Renal cortical epithelial cell (primary cell): ENCODE results near the gene TMEM94. TPM values are rescaled to one million over a fixed set of nuclear protein-coding genes. Genes with fewer than 3 reads are reported as not detected.
"Not testable (repeated sequence)": the region's sequence is repeated elsewhere in the genome, so short reads cannot be mapped to it uniquely, and the experiment has no call there.

ENCODE experiments used
- DNase-seq: peaks from one replicate; pipeline ENCODE4 v3.0.0-alpha.2; 2011; ENCODE audit warnings: low read depth
- total RNA-seq: library from RNA; depleted of rRNA; stranded (reverse); fragments of >200 nt; gene quantifications from 2 replicates; pipeline ENCODE4 v1.2.3, GENCODE V29; 2014

The TMEM94 gene
- total RNA-seq, 1 donor from 2014 or later, result 68.5 TPM

GRCh38 chr17:75476752-75477489 is 20.5 kb downstream of the TMEM94 start:
- DNase-seq, result no peak

DNA sequence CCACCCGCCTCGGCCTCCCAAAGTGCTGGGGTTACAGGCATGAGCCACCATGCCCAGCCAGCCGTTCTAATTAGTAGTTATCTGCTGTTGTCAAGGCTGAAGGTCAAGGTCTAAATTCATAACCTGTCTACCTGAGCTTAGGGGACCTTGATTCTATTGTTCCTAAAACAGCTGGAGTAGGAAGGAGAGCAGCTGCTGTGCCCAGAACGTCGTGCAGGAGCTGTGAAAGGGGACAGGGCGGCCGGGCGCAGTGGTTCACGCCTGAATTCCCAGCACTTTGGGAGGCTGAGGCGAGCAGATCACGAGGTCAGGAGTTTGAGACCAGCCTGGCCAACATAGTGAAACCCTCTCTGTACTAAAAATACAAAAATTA is 21.0 kb downstream of the TMEM94 start:
- DNase-seq, result not testable (repeated sequence)

GRCh38 chr17:75478508-75478907 is 22.1 kb downstream of the TMEM94 start:
- no peak for DNase-seq

- no peak for DNase-seq
Observed at GRCh38 chr17:75480281-75480680, 23.8 kb downstream of the TMEM94 start.

- DNase-seq, result no peak
Observed at GRCh38 chr17:75481194-75482068, 25.0 kb downstream of the TMEM94 start.

- no peak for DNase-seq
Observed at GRCh38 chr17:75482098-75482942, 25.9 kb downstream of the TMEM94 start.

- DNase-seq, result no peak
Observed at GRCh38 chr17:75485688-75486087, 29.3 kb downstream of the TMEM94 start.

GRCh38 chr17:75486151-75486550 is 29.7 kb downstream of the TMEM94 start:
- no peak for DNase-seq

GRCh38 chr17:75486951-75487350 is 30.5 kb downstream of the TMEM94 start:
- no peak for DNase-seq

DNA sequence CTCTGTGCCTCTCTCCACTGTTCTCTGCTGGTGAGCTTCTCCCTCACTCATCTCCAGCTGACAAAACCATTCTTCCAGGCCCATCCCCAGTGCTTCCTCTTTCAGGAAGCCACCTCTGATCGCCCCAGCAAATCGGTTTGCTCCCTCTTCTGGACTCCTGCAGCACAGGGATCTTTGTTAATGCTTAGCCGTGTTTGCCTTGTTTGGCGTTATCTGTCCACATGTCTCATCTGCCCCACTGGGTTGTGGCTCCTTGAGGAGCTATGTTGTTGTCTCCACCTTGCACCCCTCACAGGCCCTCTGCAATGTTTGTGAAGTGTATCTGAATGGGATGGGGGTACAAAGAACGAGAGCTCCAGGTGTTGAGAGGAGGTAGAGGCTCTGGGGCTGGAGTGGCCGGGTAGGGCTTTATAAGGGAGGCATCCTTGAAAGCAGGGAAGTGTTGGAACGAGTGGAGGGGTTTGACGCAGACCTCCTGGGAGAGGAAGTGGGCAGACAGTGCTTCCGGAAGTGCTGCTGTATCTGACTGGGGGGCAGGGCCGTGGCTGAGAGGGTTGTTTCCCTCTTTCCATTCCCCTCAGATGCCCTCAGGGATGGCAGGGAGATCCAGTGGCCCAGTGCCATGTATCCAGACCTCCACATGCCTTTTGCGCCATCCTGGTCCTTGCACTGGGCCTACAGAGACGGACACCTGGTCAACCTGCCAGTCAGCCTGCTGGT is 31.1 kb downstream of the TMEM94 start:
- no peak for DNase-seq

GRCh38 chr17:75488693-75489510 is 32.5 kb downstream of the TMEM94 start:
- no peak for DNase-seq

DNA sequence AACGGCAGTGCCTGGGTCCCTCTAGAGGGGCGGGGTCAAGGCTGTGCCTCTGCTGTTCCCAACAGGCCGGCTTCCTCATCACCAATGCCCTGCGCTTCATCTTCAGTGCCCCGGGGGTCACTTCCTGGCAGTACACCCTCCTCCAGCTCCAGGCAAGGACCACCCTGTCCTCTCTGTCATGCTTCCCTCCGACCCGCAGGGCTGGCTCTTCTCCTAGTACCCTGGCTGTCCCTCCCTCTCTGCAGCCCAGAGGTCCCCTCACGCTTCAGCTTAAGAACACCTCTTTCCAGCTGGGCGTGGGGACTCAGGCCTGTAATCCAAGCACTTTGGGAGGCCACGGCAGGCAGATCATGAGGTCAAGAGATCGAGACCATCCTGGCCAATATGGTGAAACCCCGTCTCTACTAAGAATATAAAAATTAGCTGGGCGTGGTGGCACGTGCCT is 33.1 kb downstream of the TMEM94 start:
- no peak for DNase-seq

- no peak for DNase-seq
Observed at GRCh38 chr17:75490173-75490743, 33.8 kb downstream of the TMEM94 start.

- no peak for DNase-seq
Observed at GRCh38 chr17:75490953-75491649, 34.7 kb downstream of the TMEM94 start.

GRCh38 chr17:75491680-75492079 is 35.2 kb downstream of the TMEM94 start:
- no peak for DNase-seq

DNA sequence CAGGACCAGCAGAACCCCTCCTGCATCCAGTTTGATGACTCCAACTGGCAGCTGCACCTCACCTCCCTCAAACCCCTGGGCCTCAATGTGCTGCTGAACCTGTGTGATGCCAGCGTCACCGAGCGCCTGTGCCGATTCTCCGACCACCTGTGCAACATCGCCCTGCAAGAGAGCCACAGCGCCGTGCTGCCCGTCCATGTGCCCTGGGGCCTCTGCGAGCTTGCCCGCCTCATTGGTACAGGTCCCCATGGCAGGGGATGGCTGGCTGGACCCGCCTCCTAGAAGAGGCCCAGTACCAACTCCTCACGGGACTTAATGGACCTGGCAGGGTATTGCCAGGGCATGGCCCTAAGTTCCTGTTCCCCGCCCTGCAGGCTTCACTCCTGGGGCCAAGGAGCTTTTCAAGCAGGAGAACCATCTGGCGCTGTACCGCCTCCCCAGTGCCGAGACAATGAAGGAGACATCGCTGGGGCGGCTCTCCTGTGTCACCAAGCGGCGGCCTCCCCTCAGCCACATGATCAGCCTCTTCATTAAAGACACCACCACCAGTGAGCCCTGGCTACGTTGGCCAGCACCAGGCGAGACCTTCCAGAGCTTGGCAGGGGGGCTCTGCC is 36.2 kb downstream of the TMEM94 start:
- DNase-seq, result no peak

GRCh38 chr17:75493476-75494129 is 37.2 kb downstream of the TMEM94 start:
- DNase-seq, result no peak

GRCh38 chr17:75494326-75494877 is 38.0 kb downstream of the TMEM94 start:
- no peak for DNase-seq
